ENCODE measurements around the gene PLEKHG5.
A peak's percentile ranks its signal among the peaks of the same experiment; 100 is the strongest.

PLEKHG5 gene

DNA sequence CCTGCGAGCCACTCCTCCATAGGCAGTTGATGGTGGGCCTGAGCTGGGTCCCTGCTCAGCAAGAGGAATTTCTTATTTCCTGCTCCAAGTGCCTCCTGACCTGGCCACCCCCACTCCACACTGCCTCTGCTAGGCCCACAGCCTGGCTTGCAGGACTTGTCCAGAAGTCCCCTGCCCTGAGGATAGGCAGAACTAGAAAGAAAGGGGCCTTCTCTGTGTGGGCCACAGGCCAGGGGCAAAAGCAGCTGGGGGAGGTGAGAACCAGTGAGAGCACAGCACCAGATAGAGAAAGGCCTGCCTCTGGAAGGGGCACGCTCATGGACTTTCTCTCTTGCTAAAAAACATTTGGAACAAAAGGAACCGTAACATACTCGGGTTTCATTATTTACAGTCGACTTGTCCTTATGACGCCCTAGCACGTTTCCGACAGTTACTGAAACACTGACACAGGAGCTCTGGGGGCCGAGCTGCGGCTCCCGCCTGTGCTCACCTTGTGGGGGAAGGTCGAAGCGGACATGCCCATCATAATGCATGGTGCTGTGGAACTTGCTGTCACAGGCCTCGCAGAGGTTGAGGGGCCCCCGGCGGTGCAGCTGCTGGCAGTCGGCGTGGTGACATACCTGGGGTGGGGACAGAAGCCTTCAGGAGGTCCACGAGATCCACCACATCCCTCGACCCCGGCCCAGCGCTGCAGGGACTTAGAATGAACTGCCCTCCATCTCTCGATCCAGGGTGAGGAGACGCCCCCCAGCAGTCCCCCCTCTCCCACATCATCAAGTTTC, 14.2 kb downstream of the PLEKHG5 start:
- DNase-seq = no peak

DNA sequence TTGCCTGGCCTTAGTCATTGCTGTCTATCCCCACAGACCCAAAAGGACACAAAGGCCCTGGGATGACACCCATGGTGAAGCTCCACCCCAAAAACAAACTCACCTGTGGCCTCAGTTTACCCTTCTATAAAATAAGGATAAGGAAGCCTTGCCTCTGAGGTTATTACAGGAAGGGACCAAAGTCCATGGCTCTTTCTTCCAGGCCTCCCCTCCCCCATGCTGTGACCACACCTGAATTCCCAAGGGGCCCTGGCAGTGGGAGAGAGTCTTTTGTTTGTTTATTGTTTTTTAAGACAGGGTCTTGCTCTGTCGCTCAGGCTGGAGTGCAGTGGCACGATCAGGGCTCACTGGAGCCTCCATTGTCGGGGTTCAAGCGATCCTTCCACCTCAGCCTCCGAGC, 15.0 kb downstream of the PLEKHG5 start:
- no peak for DNase-seq

DNA sequence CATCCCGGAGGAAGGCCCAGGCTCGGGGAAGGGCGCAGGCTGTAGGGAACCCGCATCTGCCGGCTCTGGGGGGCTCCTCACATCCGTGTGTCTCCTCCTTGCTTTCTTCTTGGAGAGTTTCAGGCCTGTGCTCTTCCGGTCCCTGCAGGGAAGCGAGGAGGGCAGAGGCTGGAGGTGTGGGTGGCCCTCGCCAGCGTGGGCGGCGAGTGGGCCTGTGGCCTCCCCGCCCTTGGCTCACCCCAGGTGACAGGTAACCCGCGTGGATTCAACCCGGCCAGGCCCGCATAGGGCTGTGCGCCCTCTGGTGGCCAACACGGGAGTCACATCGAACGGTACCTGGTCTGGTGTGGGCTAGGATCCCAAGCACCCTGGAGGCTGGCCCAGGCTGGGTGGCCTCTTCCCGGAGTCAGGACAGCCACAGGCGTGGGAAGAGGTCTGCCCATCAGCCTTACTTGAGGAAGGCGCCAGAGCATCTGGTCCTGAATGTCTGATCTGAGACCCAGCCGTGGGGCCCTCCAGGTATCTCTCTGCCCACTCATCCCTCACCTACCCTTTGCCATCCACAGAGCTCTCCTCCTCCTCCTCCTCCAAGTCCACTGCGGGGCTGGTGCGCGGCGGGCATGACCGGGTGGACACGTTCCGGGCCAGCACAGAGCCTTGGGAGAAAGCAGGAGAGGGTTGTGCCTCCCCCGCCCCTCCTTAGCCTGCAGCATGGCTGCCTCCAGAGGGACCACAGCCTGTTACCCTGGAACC, 15.9 kb downstream of the PLEKHG5 start:
- peak in 27 of 58 donors; percentile 5 to 70 (median 29) for DNase-seq

DNA sequence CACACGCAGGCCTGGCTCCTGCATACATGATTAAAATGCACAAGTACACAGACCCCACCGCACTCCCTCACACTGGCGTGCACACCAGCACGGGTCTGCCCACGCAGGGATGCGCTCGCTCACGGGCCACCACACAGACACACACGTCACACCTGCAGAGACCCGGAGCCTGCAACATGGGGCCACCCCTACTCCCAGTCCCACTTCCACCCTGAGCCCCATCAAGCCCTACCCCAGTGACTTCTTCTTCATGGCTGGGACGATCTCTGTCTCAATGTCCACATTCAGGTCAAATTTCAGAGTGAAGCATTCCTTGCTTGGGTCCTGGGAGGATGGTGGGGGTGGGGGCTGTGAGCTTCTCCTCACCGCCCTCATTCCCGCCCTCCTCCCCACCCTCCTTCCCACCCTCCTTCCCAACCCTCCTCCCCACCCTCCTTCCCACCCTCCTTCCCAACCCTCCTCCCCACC, 16.6 kb downstream of the PLEKHG5 start:
- no peak for DNase-seq

DNA sequence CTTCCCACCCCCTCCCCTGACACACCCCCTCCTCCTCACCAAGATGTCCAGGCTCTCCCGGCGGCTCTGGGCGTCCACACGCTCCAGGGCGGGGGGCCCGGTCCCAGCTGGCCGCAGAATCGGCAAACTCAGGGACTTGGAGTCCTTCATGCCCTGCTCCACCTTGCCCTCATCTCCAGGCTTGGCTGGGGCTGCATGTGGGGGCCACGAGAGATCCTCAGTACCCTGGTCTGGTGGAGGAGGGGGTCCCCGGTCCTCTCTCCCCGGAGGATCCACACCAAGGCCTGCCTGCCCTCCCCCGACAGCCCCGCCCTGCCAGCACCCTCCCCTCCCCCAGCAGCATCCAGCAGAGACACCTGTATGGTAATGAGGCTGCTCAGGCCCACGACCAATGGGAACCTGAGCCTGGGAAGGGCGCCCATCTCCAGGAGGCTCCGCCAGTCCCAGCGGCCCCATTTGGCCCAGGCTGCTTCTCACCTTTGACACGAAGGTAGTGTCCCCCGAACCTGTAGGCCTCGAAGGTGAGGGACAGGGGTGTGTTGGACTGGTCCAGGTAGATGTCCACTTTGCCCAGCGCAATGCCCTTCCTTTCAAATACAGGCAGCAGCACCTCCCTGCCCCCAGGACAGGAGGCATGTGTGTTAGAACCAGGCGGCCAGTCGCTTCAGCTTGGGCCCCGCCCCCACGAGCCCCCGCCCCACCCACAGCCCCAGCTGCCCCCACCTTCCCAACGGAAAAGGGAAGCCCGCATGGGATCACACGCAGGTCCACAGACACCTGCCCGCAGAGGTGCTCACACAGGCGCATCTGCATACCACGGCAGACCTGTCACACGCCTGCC, 17.3 kb downstream of the PLEKHG5 start:
- no peak for DNase-seq

DNA sequence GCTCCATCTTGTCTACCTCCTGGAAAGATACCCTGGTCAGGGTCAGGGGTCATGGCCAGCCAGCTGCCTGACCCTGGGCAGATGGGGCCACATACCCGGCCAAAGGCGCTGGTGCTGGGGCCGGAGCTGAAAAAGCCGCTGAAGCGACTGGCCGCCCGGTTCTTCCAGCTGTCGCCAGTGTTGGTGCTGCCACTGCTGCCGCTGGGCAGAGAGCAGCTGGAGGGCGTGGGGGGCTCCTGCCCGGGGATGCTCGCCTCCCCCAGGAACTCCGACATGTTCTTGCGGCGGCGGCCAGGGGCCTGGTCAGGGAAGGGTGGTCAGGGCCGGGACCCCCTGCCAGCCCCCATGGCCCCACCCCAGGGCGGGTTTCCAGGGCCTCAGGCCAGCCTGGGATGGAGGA, 18.3 kb downstream of the PLEKHG5 start:
- DNase-seq = no peak

DNA sequence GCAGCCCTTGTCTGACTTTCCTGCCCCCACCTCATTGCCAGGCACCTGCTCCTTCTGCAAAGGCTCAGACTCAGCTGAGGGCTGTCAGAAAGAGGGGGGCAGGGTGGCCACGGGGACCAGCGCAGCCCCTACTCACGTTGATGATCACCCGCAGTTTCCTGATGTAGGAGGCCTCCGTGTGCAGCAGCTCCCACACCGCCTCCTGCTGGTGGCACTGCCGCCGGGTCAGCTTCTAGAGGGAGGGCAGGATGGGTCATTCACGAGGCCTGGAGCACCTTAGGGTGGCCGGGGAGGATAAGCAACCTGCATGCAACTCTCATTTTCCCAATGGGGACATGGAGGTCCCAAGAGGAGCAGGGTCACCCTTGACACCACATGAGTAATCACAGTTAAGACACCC, 19.1 kb downstream of the PLEKHG5 start:
- no peak for DNase-seq

DNA sequence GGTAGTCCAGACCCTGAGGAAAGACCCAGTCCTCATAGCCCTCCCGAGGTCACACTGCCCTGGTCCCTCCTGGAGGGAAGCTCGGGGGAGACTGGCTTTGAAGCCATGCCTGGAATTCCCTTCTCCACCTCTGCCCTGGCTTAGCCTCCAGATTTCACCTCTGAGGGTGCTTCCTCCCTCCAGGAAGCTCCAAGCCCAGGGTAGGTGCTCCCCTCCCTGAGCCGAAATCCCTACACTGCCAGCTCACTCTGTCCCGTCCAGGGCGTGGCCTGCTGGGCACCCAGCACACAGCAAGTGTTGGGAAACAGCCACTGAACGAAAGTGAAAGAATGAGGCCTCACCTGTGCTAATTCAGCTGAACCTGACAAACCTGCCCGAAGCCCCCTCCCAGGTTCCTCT, 19.5 kb downstream of the PLEKHG5 start:
- DNase-seq = no peak

DNA sequence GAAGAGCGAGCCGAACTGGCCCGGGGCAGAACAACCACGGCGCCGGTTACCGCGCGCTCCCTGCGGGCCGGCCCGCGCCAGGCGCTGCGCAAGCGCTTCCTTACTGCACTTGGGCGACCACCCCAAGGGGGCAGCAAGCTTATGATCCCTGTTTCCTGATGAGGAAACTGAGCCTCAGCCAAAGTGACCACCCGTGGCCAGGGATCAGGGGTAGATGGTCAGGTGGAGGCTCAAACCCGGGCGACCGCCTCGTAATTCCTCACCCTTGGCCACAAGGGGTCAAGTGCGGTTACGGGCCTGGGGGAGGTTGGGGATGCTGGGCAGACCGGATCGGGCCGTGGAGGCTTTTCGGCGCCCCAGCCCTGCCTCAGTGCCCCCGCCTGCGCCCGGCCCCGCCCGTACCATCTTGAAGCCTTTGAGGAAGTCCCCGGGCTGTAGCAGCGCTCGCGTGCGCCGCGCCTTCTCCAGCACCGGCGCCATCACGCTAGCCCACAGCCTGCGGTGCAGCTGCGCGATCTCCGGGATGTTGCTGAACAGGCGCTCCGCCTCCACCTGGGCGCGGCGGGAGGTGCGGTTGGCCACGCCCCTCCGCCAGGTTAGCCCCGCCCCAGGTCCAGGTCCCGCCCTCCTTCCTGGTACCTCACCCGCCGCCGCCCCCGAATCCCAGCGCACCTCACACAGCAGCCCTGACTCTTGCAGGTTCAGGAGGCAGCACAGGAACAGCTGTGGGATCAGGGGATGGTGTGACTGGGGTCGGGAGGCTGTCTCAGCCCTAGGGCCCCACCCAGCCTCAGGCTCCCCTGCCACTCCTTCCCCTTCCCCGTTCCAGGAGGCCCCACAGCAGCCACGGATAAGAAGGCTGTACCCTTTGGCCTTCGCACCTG, 20.1 kb downstream of the PLEKHG5 start:
- DNase-seq = no peak

DNA sequence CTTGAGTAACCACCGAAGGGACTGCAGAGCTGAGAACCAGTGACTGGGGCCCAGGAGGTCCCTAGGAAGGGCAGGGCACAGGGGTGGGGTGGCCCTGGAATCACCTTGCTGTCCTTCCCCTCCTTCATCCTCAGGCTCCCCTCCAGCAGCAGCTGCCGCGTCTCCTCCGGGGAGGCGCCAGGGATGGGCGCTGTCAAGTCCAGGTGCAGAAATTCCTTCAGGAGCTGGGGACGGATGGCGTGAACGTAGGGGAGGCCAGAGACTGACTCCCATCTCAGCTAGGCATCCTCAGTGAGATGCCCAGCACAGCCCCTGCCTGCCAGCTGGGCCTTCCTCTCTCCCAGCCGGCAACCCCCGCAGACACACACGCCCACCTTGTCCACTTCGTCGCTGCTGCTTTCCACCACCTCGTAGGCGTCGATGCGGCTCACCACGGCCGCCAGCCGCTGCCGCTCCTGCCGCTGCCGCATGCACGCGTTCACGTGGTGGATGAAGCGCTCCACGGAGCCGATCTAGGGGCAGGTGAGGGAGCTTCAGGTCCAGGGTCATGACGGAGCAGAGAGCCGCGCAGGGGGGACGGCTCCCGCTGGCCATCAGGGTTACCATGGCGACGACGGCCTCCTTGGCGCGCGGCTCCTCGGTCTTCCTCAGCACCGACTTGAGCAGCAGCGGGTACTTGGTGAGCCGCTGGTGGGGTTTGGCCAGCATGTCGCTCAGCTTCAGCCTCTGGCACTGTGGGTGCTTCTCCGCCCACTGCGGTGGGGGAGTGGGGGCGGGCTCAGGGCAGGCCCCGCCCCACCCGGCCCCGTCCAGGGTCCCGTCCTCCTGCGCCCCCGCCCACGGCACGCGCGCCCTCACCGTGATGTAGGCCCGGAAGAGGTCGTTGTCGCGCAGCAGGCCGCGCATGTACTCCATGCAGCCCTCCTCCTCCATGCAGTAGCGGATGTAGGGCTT, 21.1 kb downstream of the PLEKHG5 start:
- DNase-seq = peak in 17 of 58 donors; percentile 10 to 58 (median 30)

DNA sequence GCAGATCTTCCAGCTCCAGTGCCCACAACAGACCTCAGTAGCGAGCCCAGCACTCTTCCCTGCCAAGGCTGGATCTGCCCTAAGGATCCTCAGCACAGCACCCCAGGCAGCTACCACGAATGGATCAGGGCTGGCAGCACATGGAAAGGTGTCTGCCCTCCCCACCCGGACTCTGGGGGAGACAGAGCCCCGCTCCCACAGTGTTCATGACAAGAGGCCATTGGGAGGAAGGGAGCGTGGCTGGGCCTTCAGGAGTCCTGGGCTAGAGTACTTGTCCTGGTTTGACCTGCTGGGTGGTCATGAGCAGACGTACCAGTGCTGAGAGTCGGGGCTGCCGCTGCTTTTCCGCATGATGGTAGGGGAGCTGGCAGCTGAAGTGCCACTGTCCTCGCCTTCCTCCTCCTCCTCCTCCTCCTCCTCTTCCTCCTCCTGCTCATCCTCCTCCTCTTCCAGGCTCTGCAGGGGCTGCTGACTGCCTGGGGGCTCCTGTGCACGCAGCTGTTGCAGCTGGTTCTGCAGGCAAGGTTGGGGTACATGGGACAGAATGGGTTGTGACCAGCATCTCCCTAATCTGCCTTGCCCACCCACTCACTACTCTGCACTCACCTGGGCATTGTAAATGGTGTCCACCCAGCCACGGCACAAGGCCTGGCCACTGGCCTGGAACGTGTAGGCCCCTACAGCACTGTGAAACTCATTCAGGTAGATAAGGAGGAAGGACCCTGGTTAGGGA, 22.6 kb downstream of the PLEKHG5 start:
- no peak for DNase-seq

DNA sequence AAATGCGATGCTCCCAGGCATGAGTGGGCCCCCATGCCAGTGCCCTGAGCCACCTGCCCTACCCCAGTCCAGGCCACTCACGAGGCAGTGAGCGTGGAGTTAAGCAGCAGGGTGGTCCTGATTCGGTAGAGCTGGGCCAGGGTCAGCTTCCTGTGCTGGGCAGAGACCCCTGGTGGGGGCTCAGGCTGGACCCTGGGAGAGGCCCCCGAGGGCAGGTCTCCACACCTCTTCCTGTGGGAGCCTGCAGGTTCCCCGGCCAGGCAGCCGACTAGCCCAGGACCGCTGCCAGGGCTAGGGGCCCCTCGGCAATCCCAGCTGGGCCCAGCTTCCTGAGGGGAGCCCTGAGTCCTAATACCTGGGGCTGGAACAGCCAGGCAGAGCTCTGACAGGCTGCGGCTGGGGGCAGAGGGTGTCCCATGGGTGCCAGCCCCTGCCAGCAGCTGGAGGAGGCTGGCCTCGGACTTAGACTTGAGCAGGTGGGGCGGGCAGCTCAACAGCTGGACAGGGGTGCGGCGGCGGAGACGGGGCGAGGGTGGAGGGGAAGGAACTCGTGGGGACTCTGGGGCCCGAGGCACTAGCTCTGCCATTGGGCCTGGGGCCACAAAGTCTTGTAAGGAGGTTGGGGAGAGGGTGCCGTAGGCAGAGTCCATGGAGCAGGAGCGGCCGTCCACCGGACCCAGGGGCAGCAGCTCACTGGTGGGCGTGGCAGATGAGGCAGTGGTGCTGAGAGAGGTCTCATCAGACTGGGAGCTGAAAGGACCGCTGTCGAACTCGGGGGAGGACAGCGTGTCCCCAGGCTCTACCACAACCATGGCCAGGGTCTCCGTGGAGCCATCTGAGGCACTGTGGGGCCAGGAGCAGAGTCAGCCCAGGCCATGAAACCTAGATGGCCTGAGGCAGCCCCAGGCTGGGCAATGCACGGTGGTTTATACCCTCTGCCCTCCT, 23.5 kb downstream of the PLEKHG5 start:
- DNase-seq = no peak

DNA sequence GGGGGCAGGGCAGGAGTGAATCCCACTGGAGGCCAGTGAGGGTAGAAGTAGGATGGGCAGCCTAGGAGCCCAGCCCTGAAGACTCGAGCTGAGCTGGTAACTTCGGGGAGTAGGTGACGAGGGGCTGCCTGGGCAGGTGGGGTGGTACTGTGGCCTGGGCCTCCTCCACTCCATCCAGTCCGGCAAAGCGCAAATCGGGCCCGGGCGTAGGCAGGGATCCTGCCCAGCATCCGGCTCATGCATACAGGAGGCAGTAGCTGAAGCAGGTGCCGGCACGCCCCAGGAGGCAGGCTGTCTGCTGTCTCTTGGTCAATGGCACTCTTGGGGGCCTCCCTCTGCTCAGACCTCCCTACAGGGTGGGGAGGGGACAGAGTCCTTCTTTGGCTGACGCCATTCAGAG, 24.2 kb downstream of the PLEKHG5 start:
- DNase-seq = no peak

DNA sequence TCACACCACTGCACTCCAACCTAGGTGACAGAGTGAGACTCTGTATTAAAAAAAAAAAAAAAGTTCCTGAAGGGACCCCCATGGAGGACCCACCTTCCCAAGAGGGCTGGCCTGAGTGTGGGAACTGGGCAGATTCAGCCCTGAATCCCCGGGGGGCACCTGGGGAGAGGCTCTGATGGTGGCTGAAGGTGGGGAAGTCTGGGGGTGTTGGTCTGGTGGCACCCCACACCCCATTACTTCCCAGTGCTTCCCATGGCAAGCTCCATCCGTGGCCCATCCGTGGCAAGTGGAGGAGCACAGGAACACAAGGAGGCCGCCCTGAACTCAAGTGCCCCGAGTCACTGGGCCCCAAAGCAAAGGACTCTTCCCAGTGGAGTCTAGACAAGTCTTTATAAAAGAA, 24.7 kb downstream of the PLEKHG5 start:
- no peak for DNase-seq

DNA sequence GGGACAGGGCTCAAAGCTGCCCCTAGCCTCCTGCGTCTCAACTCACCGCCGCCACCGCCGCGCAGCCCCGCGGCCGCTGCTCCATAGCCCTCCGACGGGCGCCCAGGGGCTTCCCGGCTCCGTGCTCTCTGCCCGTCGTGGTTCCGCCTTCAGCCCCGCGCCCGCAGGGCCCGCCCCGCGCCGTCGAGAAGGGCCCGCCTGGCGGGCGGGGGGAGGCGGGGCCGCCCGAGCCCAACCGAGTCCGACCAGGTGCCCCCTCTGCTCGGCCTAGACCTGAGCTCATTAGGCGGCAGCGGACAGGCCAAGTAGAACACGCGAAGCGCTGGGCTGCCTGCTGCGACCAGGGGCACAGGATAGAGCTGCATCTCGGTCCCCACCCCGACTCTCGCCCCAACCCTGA, 25.4 kb downstream of the PLEKHG5 start, which contains the start of gene TNFRSF25:
TNFRSF25 (minus strand) TSS at position 151 of the 400 bp plus-strand sequence; CDS start at position 85, 66 bp downstream.
- no peak for DNase-seq

DNA sequence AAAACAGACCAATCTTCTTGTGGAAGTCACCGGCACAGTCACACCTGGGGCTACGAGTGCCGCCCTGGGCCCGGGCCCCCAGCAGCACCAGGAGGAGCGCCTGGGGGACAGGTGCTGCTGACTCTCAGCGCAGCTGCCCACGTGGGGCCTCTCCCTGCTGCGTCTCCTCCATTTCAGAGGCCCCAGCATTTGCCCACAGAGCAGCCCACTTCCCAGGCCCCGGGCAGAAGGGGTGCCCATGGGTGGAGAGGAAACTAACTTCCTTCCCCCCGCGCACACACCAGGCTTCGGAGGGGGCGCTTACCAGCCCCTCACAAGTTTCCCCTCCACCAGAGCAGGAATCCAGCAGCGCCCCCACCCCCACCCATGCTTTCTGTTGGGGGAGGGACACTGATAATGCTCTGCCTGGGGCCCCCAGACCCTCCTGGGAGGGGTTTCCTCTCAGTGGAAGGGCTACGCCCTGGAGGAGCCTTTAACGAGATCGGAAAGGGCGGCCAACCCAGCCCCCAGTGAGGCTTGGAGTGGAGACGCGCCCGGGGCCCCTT, 25.9 kb downstream of the PLEKHG5 start:
- DNase-seq = no peak

DNA sequence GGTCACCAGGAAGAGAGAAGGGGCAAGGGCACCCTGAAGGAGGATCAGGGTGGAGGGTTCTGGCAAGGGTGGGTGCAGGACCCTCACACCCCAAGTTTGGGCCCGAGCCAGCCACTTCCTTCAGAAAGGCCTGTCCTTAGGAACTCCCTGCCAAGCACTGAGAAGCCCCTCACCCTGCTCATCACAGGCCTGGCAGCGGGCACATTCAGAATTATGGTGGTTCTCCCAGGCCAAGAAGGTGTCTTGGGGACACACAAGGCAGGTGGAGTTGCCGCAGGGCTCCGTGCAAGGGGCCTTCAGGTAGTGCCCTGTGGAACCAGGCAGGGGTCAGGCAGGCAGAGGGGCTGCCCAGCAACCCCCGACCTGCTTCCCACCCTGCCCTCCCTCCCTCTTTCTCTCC, 26.6 kb downstream of the PLEKHG5 start:
- DNase-seq = no peak

All from anterior cingulate cortex (tissue), 58 donors.